RPMI8226 (cell line): Measurements from ENCODE around the gene CYTH1.

ENCODE experiments used
- DNase-seq: peaks from one replicate; pipeline ENCODE4 v3.0.0-alpha.2; 2015

Gene CYTH1

GRCh38 chr17:78734793-78735641, 47.1 kb downstream of the CYTH1 start:
- DNase-seq = peak; percentile 54

- no peak for DNase-seq
Observed at GRCh38 chr17:78732354-78732753, 49.7 kb downstream of the CYTH1 start.

- no peak for DNase-seq
Observed at GRCh38 chr17:78731904-78732303, 50.2 kb downstream of the CYTH1 start.

GRCh38 chr17:78729641-78730040, 52.4 kb downstream of the CYTH1 start:
- DNase-seq = peak; percentile 57

- DNase-seq = no peak
Observed at GRCh38 chr17:78728495-78728894, 53.6 kb downstream of the CYTH1 start.

GRCh38 chr17:78727476-78728229, 54.4 kb downstream of the CYTH1 start:
- no peak for DNase-seq

- DNase-seq = no peak
Observed at GRCh38 chr17:78727057-78727456, 55.0 kb downstream of the CYTH1 start.

GRCh38 chr17:78726513-78726912, 55.6 kb downstream of the CYTH1 start:
- DNase-seq = peak; percentile 51

GRCh38 chr17:78725448-78726021, 56.5 kb downstream of the CYTH1 start:
- peak; percentile 67 for DNase-seq

GRCh38 chr17:78724999-78725398, 57.1 kb downstream of the CYTH1 start:
- no peak for DNase-seq

- DNase-seq = no peak
Observed at GRCh38 chr17:78724544-78724943, 57.5 kb downstream of the CYTH1 start.

- no peak for DNase-seq
Observed at GRCh38 chr17:78723957-78724356, 58.1 kb downstream of the CYTH1 start.

- DNase-seq = peak; percentile 60
Observed at GRCh38 chr17:78723001-78723796, 58.9 kb downstream of the CYTH1 start.

GRCh38 chr17:78722246-78722761, 59.8 kb downstream of the CYTH1 start:
- DNase-seq = peak; percentile 82

GRCh38 chr17:78719630-78720298, 62.3 kb downstream of the CYTH1 start:
- DNase-seq = no peak

GRCh38 chr17:78718575-78719208, 63.4 kb downstream of the CYTH1 start:
- DNase-seq = no peak

- DNase-seq = peak; percentile 65
Observed at GRCh38 chr17:78717431-78717980, 64.6 kb downstream of the CYTH1 start.

- DNase-seq = peak; percentile 93
Observed at GRCh38 chr17:78716814-78717393, 65.2 kb downstream of the CYTH1 start.

GRCh38 chr17:78716292-78716691, 65.8 kb downstream of the CYTH1 start:
- DNase-seq = no peak

- DNase-seq = no peak
Observed at GRCh38 chr17:78715876-78716275, 66.2 kb downstream of the CYTH1 start.
